ENCODE measurements around the gene DNAJC4. TPM values are rescaled to one million over a fixed set of nuclear protein-coding genes. Genes with fewer than 3 reads are reported as not detected.

Gene DNAJC4
- total and polyA plus RNA-seq, 2 donors (not counting 1 experiment from before 2014, with no cell fraction given): 12.6 TPM

DNA sequence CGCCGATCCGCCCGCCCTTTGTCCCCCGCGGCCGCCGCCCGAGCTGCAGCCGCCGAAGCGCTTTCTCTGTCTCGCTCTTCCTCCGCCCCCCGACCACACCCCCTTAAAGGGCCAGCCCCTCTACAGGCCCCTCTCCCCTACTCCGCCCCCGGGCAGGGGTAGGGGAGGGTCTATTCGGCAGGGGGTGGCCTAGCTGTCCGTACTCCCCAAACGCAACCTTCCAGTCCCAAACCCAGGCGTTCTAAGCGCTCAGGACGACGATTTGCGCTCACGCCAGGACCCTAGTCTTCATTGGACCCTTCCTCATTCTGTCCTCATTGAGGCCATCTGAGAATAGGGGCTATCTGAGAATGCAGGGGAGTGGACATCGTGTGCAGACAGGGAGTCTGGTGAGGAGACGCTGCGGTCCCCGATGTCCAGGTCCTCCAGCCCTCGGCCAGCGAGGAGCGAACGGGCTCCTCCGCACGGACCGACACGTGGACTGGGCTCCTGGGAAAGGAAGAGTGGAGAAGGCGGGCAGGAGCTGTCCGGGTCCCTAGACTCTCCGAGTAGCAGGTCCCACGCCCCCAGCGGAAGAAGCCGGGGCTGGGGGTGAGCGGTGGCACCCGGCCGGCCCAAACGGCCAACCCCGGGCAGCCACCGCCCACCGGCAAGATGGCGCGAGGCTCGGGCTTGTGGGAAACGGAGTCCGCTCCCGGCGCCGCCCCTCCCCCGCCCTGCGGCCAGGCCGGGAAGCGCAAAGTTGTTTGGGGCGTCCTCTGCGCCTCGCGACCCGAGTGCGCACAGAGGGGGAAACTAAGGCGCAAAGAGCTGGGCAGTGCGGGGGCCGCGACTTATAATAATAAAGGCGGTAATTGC lies 16.8 kb downstream of the DNAJC4 start, which contains the start of gene PPP1R14B:
Gene PPP1R14B, minus strand, starts transcription at position 73 of the 858 bp plus-strand sequence. CDS start 270 bp downstream, outside the sequence.
- no peaks in the 10 kb centered on the region for H3K9me3 ChIP-seq (ENCODE audit: control insufficient read depth, insufficient read depth, low read depth, low read length)
- H4K20me1 ChIP-seq (ENCODE audit: control insufficient read depth, extremely low read depth, insufficient read depth, low read length): no peaks in the 10 kb centered on the region
- DNase-seq (ENCODE audit: low read depth in 2 of 2): peak; percentile 77 to 85
- peaks cover 20% of the 10 kb centered on the region for H3K4me1 ChIP-seq (ENCODE audit: control insufficient read depth, extremely low read depth, insufficient read depth, low read length)
- peak within 1 kb of the TSS; percentile 79 for H3K9ac ChIP-seq (ENCODE audit: insufficient read depth, low read length)
- peak within 1 kb of the TSS; percentile 88 for H3K27ac ChIP-seq (ENCODE audit: insufficient read depth, low read length)
- H3K4me2 ChIP-seq (ENCODE audit: extremely low read depth, insufficient read depth, low read length): peak within 1 kb of the TSS; percentile 99
- no peak for TF ChIP-seq EZH2 (IDR thresholded peaks at IDR 0.05; ENCODE audit: low read length, missing control alignments)
- TF ChIP-seq, protein P1, sequence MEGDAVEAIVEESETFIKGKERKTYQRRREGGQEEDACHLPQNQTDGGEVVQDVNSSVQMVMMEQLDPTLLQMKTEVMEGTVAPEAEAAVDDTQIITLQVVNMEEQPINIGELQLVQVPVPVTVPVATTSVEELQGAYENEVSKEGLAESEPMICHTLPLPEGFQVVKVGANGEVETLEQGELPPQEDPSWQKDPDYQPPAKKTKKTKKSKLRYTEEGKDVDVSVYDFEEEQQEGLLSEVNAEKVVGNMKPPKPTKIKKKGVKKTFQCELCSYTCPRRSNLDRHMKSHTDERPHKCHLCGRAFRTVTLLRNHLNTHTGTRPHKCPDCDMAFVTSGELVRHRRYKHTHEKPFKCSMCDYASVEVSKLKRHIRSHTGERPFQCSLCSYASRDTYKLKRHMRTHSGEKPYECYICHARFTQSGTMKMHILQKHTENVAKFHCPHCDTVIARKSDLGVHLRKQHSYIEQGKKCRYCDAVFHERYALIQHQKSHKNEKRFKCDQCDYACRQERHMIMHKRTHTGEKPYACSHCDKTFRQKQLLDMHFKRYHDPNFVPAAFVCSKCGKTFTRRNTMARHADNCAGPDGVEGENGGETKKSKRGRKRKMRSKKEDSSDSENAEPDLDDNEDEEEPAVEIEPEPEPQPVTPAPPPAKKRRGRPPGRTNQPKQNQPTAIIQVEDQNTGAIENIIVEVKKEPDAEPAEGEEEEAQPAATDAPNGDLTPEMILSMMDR (conservative IDR thresholded peaks at IDR 0.05 in 1 of 2, IDR thresholded peaks at IDR 0.05 in 1 of 2; ENCODE audit: low read depth in 1 of 2, low read length in 2 of 2): no peak
- peak within 1 kb of the TSS; percentile 86 to 97 (median 94) for H3K4me3 ChIP-seq (replicated peaks in 1 of 4; ENCODE audit: control extremely low read depth in 1 of 4, insufficient read depth in 1 of 4, low read depth in 3 of 4, low read length in 4 of 4)
- H3K79me2 ChIP-seq (ENCODE audit: control insufficient read depth, insufficient read depth, low read length): peaks cover 43% of the 10 kb centered on the region
- peak within 1 kb of the TSS; percentile 85 for H2AFZ ChIP-seq (ENCODE audit: low read length)
- H3K27me3 ChIP-seq (ENCODE audit: control insufficient read depth, insufficient read depth, low read length): no peaks in the 10 kb centered on the region
- H3K36me3 ChIP-seq (ENCODE audit: control insufficient read depth, insufficient read depth, low read length): peaks cover 4% of the 10 kb centered on the region

DNA sequence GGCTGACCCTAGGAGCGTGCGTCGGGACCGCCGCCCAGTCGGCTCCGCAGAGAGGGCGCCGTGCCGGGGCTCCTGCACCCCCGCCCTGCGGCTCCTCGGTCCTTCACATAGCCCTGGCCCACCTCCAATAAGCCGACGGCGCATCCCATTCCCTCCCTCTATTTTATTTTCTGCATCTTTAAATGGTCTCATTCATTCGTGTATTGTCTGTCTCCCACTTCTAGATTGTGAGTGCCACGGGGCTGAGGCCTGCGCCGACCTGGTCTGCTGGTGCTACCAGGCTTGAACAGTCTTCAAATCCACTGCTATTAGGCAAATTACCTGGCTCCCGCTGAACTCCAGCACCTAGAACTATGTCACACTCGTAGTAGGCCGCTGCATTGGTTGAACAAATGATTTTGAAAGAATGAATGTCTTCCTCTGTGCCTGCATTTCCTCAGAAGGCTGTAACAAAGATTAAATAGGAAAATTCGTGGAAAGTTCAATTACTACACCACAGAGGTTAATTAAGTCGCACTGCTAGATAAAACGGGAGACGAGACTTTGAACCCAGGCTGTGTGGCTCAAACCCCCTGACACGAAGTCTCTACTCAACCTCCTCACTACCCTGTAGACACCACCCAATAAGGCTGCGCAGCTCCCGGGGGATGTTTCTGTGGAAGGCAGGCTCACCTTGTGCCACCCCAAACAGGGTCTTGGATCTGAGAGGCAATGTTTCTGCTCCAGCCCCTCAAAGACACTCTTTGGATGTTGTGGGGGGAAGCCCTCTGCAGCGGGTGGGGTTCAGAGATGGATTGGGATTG lies 17.6 kb downstream of the DNAJC4 start:
- peaks cover 4% of the 10 kb centered on the region for H3K36me3 ChIP-seq (ENCODE audit: control insufficient read depth, insufficient read depth, low read length)
- peak overlapping the region; percentile 24 to 87 (median 82) for H3K4me3 ChIP-seq (replicated peaks in 1 of 4; ENCODE audit: control extremely low read depth in 1 of 4, insufficient read depth in 1 of 4, low read depth in 3 of 4, low read length in 4 of 4)
- H3K4me2 ChIP-seq (ENCODE audit: extremely low read depth, insufficient read depth, low read length): peak overlapping the region; percentile 68
- H3K4me1 ChIP-seq (ENCODE audit: control insufficient read depth, extremely low read depth, insufficient read depth, low read length): peaks cover 20% of the 10 kb centered on the region
- no peaks in the 10 kb centered on the region for H3K9me3 ChIP-seq (ENCODE audit: control insufficient read depth, insufficient read depth, low read depth, low read length)
- no peaks in the 10 kb centered on the region for H3K27me3 ChIP-seq (ENCODE audit: control insufficient read depth, insufficient read depth, low read length)
- DNase-seq (ENCODE audit: low read depth in 2 of 2): no peak
- no peaks in the 10 kb centered on the region for H4K20me1 ChIP-seq (ENCODE audit: control insufficient read depth, extremely low read depth, insufficient read depth, low read length)
- peak overlapping the region; percentile 53 for H2AFZ ChIP-seq (ENCODE audit: low read length)
- peak overlapping the region; percentile 14 for H3K27ac ChIP-seq (ENCODE audit: insufficient read depth, low read length)
- H3K9ac ChIP-seq (ENCODE audit: insufficient read depth, low read length): no peak overlapping the region
- TF ChIP-seq EZH2 (IDR thresholded peaks at IDR 0.05; ENCODE audit: low read length, missing control alignments): no peak
- TF ChIP-seq, protein P1 (conservative IDR thresholded peaks at IDR 0.05 in 1 of 2, IDR thresholded peaks at IDR 0.05 in 1 of 2; ENCODE audit: low read depth in 1 of 2, low read length in 2 of 2): no peak
- H3K79me2 ChIP-seq (ENCODE audit: control insufficient read depth, insufficient read depth, low read length): peaks cover 43% of the 10 kb centered on the region

DNA sequence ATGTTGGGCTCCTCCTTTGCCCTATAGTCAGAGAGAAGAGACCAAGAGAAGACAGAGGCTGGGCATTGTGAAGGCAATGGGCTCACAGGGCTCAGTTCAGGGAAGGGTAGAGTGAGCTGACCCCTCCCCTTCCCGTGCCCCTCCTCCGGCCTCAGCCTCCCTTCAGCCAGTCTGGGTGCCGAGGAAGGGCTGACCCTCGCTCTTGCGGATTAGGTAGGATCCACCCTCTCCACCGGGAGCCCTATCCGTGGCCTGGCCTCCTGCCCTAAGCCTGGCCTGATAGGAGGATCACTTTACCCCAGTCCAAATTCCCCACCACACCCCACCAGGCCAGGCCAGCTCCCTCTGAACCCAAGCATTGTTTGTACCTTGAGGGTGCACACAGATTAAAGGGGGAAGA lies 18.2 kb downstream of the DNAJC4 start:
- no peak overlapping the region for H2AFZ ChIP-seq (ENCODE audit: low read length)
- H3K27ac ChIP-seq (ENCODE audit: insufficient read depth, low read length): no peak overlapping the region
- DNase-seq (ENCODE audit: low read depth in 2 of 2): no peak
- TF ChIP-seq, protein P1 (conservative IDR thresholded peaks at IDR 0.05 in 1 of 2, IDR thresholded peaks at IDR 0.05 in 1 of 2; ENCODE audit: low read depth in 1 of 2, low read length in 2 of 2): no peak
- no peak for TF ChIP-seq EZH2 (IDR thresholded peaks at IDR 0.05; ENCODE audit: low read length, missing control alignments)
- no peak overlapping the region for H3K4me3 ChIP-seq (replicated peaks in 1 of 4; ENCODE audit: control extremely low read depth in 1 of 4, insufficient read depth in 1 of 4, low read depth in 3 of 4, low read length in 4 of 4)
- no peaks in the 10 kb centered on the region for H3K9me3 ChIP-seq (ENCODE audit: control insufficient read depth, insufficient read depth, low read depth, low read length)
- no peak overlapping the region for H3K4me2 ChIP-seq (ENCODE audit: extremely low read depth, insufficient read depth, low read length)
- no peaks in the 10 kb centered on the region for H4K20me1 ChIP-seq (ENCODE audit: control insufficient read depth, extremely low read depth, insufficient read depth, low read length)
- H3K4me1 ChIP-seq (ENCODE audit: control insufficient read depth, extremely low read depth, insufficient read depth, low read length): peaks cover 16% of the 10 kb centered on the region
- H3K79me2 ChIP-seq (ENCODE audit: control insufficient read depth, insufficient read depth, low read length): peaks cover 44% of the 10 kb centered on the region
- H3K36me3 ChIP-seq (ENCODE audit: control insufficient read depth, insufficient read depth, low read length): peaks cover 1% of the 10 kb centered on the region
- H3K27me3 ChIP-seq (ENCODE audit: control insufficient read depth, insufficient read depth, low read length): no peaks in the 10 kb centered on the region
- no peak overlapping the region for H3K9ac ChIP-seq (ENCODE audit: insufficient read depth, low read length)

All from fibroblast of lung (primary cell).